Hepatocyte (in vitro differentiated cells): ENCODE data around the gene SLC1A2. TPM values are rescaled to one million over a fixed set of nuclear protein-coding genes. Genes with fewer than 3 reads are reported as not detected.
A peak's percentile ranks its signal among the peaks of the same experiment; 100 is the strongest.

ENCODE experiments used
- DNase-seq: peaks from one replicate; pipeline ENCODE4 v3.0.0-alpha.2; 2016; ENCODE audit warnings: low spot score
- H2AFZ ChIP-seq: fragments of 200-600 bp; sonication (generic); 2 replicates; pipeline ENCODE4 v1.6.0; 2016; ENCODE audit warnings: antibody characterized with exemption, mild to moderate bottlenecking
- H3K27ac ChIP-seq: fragments of 200-600 bp; sonication (generic); 2 replicates; pipeline ENCODE4 v1.5.1; 2016; ENCODE audit warnings: mild to moderate bottlenecking
- H3K27me3 ChIP-seq: fragments of 200-600 bp; sonication (generic); 2 replicates; pipeline ENCODE4 v1.6.1; 2016
- H3K36me3 ChIP-seq: fragments of 200-600 bp; sonication (generic); replicated peaks from 2 replicates; pipeline ENCODE4 v1.5.1; 2016; ENCODE audit warnings: low read depth; ENCODE audit not compliant: insufficient read depth
- H3K4me1 ChIP-seq: fragments of 200-600 bp; sonication (generic); 2 replicates; pipeline ENCODE4 v1.5.1; 2016; ENCODE audit warnings: mild to moderate bottlenecking, moderate library complexity; ENCODE audit not compliant: insufficient read depth
- H3K4me2 ChIP-seq: fragments of 200-600 bp; sonication (generic); 2 replicates; pipeline ENCODE4 v1.6.0; 2016
- H3K4me3 ChIP-seq: fragments of 200-600 bp; sonication (generic); 2 replicates; pipeline ENCODE4 v1.5.1; 2016; ENCODE audit warnings: mild to moderate bottlenecking
- H3K79me2 ChIP-seq: fragments of 200-600 bp; sonication (generic); 2 replicates; pipeline ENCODE4 v1.6.0; 2017; ENCODE audit warnings: mild to moderate bottlenecking
- H3K9me2 ChIP-seq: fragments of 200-600 bp; sonication (generic); replicated peaks from 2 replicates; pipeline ENCODE4 v1.6.0; 2017; ENCODE audit warnings: mild to moderate bottlenecking; ENCODE audit not compliant: insufficient read depth
- H3K9me3 ChIP-seq: fragments of 200-600 bp; sonication (generic); 2 replicates; pipeline ENCODE4 v1.5.1; 2016; ENCODE audit warnings: low read depth, mild to moderate bottlenecking
- H4K20me1 ChIP-seq: fragments of 200-600 bp; sonication (generic); 2 replicates; pipeline ENCODE4 v1.6.0; 2016; ENCODE audit warnings: mild to moderate bottlenecking; ENCODE audit not compliant: insufficient read depth, poor library complexity, severe bottlenecking
- EZH2 ChIP-seq: fragments of 200-600 bp; sonication (generic); IDR thresholded peaks from 2 replicates; pipeline ENCODE4 v1.6.1; 2016; ENCODE audit warnings: antibody characterized with exemption, mild to moderate bottlenecking, borderline replicate concordance
- EZH2phosphoT487 ChIP-seq: fragments of 200-600 bp; sonication (generic); IDR thresholded peaks from one replicate; pipeline ENCODE4 v1.6.1; 2018; ENCODE audit warnings: antibody characterized with exemption, mild to moderate bottlenecking, low read depth, moderate library complexity; ENCODE audit not compliant: unreplicated experiment, severe bottlenecking
- WGBS: methylation state at CpG from one replicate; pipeline ENCODE4 v1.1.6; 2016; ENCODE audit warnings: low lambda C conversion rate; ENCODE audit errors: missing lambda C conversion rate; 5-methylcytosine and 5-hydroxymethylcytosine counted together
- polyA plus RNA-seq: library from polyadenylated mRNA; unstranded; fragments of >200 nt; fragmentation: Nextera tagmentation; extraction: Ambion mirVana; gene quantifications from 2 replicates; pipeline ENCODE4 v1.2.1, GENCODE V29; 2016
- total RNA-seq: library from RNA; depleted of rRNA; stranded (reverse); fragments of >200 nt; gene quantifications from 2 replicates; pipeline ENCODE4 v1.2.3, GENCODE V29; 2014
- TF ChIP-seq, protein P1 (sequence below): fragments of 200-600 bp; sonication (generic); IDR thresholded peaks from 2 replicates; pipeline ENCODE4 v1.5.1; 2016; ENCODE audit warnings: antibody characterized with exemption, mild to moderate bottlenecking; ENCODE audit not compliant: poor library complexity

Gene SLC1A2
- total and polyA plus RNA-seq, 2 experiments from 2014 or later, result 0.59 to 2.9 TPM

GRCh38 chr11:35424157-35424940 is 5.0 kb upstream of the SLC1A2 start:
- TF ChIP-seq EZH2phosphoT487, result no peak
- TF ChIP-seq, protein P1, sequence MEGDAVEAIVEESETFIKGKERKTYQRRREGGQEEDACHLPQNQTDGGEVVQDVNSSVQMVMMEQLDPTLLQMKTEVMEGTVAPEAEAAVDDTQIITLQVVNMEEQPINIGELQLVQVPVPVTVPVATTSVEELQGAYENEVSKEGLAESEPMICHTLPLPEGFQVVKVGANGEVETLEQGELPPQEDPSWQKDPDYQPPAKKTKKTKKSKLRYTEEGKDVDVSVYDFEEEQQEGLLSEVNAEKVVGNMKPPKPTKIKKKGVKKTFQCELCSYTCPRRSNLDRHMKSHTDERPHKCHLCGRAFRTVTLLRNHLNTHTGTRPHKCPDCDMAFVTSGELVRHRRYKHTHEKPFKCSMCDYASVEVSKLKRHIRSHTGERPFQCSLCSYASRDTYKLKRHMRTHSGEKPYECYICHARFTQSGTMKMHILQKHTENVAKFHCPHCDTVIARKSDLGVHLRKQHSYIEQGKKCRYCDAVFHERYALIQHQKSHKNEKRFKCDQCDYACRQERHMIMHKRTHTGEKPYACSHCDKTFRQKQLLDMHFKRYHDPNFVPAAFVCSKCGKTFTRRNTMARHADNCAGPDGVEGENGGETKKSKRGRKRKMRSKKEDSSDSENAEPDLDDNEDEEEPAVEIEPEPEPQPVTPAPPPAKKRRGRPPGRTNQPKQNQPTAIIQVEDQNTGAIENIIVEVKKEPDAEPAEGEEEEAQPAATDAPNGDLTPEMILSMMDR, result no peak
- TF ChIP-seq EZH2, result no peak
- Histone ChIP-seq H3K4me1 (peaks cover 12% of the 10 kb centered on the region), H3K27ac (no peak overlapping the region), H3K27me3 (peaks cover 52% of the 10 kb centered on the region), H3K9me3 (no peaks in the 10 kb centered on the region), H3K9me2 (no peaks in the 10 kb centered on the region), H3K79me2 (no peaks in the 10 kb centered on the region), H3K4me2 (no peak overlapping the region), H4K20me1 (no peaks in the 10 kb centered on the region), H3K36me3 (no peaks in the 10 kb centered on the region), H2AFZ (no peak overlapping the region), H3K4me3 (no peak overlapping the region)
- no peak for DNase-seq
- 86% methylated on average over 4 of the region's 4 CpGs for WGBS

DNA sequence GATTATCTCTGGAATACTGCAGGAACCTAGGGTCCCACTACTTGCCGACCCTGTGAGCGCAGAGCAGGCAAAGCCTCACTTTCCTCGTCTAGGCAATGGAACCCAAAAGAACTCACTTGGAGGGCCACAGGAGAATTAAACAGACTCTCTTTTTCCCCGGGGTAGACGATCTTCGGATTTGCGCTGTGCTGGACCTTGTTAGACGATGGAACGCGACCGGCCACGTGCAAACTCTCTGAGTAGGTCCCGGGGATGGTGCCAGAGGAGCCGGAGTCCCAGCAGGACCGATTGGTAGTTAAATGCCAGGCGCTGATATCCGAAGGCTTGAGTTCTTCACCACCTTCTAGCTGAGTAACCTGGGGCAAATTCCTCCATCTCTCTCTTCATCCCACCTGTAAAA is 1.0 kb upstream of the SLC1A2 start:
- H3K9me2 ChIP-seq, result no peaks in the 10 kb centered on the region
- peaks cover 8% of the 10 kb centered on the region for H3K4me1 ChIP-seq
- no peak for TF ChIP-seq EZH2phosphoT487
- TF ChIP-seq EZH2, result peak; percentile 56
- TF ChIP-seq, protein P1, result no peak
- no peaks in the 10 kb centered on the region for H3K36me3 ChIP-seq
- peak overlapping the region; percentile 98 for H3K4me2 ChIP-seq
- H3K9me3 ChIP-seq, result no peaks in the 10 kb centered on the region
- no peak overlapping the region for H3K27ac ChIP-seq
- no peaks in the 10 kb centered on the region for H4K20me1 ChIP-seq
- no peak overlapping the region for H3K4me3 ChIP-seq
- no peaks in the 10 kb centered on the region for H3K79me2 ChIP-seq
- no peak overlapping the region for H2AFZ ChIP-seq
- 15% methylated on average over 17 of the region's 17 CpGs for WGBS
- peaks cover 84% of the 10 kb centered on the region for H3K27me3 ChIP-seq
- DNase-seq, result no peak

DNA sequence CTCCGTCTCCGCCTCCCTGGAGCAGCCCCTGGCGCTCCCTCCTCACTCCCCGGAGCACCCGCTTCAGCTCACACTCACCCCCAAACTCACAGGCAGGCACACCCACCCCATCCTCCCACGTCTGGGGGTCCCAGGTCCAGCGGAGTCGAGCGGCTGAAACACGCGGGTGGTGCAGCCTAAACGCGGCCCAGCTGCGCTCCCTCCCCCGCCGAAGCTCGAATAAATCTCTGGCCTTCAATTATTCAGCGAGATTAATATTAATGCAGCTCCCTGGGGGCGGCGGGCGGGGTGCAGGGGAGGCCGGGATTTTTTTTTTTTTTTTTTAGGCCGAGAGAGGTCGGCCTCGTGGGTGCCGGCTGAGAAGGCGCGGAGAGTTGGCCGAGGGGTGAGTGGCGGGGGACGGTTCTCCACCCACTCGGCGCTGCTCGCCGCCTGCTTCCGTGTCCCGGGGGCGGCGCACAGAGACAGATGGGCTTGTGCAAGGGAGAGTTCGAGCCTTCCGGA is 524 bp upstream of the SLC1A2 start:
- no peak for DNase-seq

More for the DNA sequence above, 524 bp upstream of the SLC1A2 start:
- peaks cover 8% of the 10 kb centered on the region for H3K4me1 ChIP-seq
- peak overlapping the region; percentile 98 for H3K4me2 ChIP-seq
- peaks cover 89% of the 10 kb centered on the region for H3K27me3 ChIP-seq
- no peak overlapping the region for H3K27ac ChIP-seq
- H3K9me2 ChIP-seq, result no peaks in the 10 kb centered on the region
- 3% methylated on average over 37 of the region's 41 CpGs for WGBS
- H4K20me1 ChIP-seq, result no peaks in the 10 kb centered on the region
- no peaks in the 10 kb centered on the region for H3K79me2 ChIP-seq
- H3K4me3 ChIP-seq, result peak overlapping the region; percentile 36
- no peaks in the 10 kb centered on the region for H3K36me3 ChIP-seq
- H3K9me3 ChIP-seq, result no peaks in the 10 kb centered on the region
- H2AFZ ChIP-seq, result peak overlapping the region; percentile 49
- TF ChIP-seq EZH2phosphoT487, result no peak
- TF ChIP-seq, protein P1, result no peak
- TF ChIP-seq EZH2, result peak; percentile 48
